GM21381 (cell line): Measurements from ENCODE around the gene DDX10.
A peak's percentile ranks its signal among the peaks of the same experiment; 100 is the strongest.
"Not testable (repeated sequence)": the region's sequence is repeated elsewhere in the genome, so short reads cannot be mapped to it uniquely, and the experiment has no call there.

Experiments used
- ATAC-seq: cut with Tn5 transposase; IDR thresholded peaks from one replicate; pipeline ENCODE4 v1.9.1; 2021; ENCODE audit warnings: mild to moderate bottlenecking, moderate library complexity; ENCODE audit not compliant: unreplicated experiment

The DDX10 gene

DNA sequence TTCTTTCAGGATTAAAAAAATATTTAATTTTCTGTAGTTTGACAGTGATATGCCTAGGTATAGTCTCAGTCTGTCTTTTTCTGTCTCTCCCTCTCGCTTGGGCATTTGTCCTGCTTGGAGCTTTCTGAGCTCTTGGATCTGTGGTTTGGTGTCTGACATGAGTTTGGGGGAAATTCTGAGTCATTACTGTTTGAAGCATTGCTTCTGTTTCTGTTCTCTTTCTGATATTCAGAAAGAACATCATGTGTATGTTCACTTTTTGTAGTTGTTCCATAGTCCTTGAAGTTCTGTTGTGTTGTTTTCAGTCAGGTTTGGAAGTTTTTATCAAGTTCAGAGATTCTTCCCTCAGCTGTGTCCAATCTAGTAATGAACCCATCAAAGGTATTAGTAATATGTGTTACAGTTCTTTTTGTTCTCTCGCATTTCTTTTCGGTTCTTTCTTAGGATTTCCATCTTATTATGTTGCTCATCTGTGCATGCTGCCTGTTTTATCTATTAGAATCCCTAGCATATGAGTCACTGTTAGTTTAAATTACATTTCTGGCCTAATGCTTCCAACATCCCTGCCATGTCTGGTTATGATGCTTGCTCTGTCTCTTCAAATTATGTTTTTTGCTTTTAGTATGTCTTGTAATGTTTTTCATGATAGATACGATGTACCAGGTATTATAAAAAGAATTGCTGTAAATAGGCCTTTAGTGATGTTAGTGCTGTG lies 48.4 kb downstream of the DDX10 start:
- peak; percentile 69 for ATAC-seq

DNA sequence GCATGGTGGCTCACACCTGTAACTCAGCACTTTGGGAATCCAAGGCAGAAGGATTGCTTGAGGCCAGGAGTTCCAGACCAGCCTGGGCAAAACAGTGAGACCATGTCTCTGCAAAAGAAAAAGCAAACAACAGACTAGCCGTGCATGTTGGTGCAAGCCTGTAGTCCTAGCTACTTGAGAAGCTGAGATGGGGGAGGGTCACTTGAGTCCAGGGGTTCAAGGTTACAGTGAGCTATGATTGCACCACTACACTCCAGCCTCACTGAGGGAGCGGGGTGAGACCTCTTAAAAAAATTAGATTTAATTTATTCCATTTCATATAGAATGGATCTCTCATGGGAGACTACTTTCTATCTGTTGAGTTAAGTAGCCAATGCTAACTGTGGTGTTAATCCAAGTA lies 50.4 kb downstream of the DDX10 start:
- ATAC-seq = no peak

- ATAC-seq = no peak
These were observed 53.6 kb downstream of the DDX10 start for GRCh38 chr11:108718466-108718865.

DNA sequence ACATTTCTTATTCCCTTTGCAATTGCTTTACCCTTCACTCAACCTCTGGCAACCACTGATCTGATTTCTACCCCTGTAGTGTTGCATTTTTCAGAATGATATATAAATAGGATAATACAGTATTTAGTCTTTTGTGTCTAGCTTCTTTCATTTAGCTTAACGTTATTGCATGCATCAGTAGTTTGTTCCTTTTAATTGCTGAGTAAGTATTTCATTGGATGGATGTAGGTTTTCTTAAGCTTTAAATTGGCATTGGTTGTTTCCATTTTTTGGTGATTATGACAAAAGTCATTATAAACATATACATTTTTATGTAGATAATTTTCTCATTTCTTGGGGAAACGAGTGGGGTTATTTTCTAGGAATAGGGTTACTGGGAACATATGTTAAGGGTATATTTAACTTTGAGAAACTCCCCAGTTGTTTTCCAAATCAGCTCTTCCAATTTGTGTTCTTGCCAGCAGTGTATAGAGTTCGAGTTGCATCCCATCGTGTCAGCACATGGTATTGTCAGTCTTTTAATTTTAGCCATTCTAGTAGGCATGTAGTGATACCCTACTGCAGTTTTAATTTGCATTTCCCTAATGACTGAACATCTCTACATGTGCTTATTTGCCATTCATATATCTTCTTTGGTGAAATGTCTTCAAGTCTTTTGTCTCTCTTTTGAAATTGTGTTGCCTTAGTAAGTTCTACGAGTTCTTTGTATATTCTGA lies 60.3 kb downstream of the DDX10 start:
- ATAC-seq = no peak

DNA sequence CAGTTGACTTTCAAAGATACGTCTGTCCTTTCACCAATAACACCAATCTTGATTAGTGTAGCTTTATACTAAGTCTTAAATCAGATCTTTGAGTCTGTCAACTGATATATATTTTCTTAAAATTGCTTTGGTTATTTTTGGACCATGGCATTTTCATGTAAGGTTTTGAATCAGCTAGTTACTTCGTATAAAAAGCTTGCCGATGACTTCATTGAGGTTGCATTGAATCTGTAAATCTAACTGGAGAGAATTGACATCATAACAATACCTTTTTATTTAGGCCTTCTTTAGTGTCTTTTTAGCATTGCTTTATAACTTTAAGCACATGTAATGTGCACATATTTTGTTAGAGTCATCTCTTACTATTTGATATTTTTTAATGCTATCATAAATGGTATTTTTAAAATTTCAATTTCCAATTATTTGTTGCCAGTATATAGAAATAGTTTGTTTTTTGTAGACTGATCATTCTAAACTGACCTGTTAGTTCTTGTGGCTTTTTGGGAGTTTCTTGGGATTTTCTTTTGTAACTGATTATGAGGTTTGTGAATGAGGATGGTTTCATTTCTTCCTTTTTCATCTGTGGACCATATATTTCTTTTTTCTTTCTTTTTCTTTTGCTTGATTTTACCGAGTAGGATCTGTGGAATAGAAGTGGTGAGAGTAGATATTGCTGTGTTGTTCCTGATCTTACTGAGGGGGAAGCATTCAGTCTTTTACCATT lies 61.4 kb downstream of the DDX10 start:
- ATAC-seq = no peak

DNA sequence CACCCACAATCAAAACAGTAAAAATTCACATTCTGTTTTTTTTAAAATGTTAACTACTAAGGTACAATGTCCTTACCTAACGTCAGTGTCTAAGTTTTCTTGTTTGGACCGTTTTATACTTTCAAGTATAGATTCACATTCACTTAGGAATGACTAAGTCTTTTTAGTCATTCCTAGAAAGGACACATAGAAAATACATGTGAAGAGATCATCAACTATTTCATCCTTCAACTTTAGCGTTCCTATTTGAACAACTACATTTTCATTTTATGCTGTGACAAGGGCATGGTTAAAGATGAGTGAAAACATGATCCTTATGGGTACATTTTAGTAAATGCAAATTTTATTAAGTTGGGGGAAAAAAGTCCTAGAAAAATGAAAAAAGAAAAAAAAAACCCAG lies 62.8 kb downstream of the DDX10 start:
- ATAC-seq = peak; percentile 45

DNA sequence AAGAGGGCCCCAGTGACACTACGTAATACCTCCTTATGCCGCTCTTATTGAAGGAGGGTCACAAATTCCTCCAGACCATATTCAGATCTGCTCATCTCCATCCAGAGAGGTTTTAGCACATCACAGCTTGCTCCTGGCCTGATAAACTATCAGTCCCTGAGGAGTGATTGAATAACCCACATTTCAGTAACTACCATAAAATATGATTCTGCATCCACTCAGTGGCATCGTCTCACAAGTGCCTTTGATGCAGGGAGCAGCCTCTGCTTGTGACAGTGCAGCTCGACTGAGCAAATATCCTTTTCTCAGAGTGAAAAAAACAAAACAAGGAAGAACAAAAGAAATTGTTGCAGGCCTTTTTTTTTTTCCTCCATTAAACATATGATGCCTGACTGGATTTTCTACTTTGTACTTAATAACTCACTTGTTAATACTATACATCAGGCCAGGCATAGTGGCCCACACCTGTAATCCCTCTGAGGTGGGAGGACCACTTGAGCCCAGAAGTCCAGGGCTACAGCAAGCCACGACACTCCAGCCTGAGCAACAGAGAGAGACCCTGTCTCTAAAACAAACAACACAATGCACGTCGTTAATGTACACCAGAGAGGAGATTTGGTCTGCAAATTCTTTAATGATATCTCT lies 64.5 kb downstream of the DDX10 start:
- no peak for ATAC-seq

DNA sequence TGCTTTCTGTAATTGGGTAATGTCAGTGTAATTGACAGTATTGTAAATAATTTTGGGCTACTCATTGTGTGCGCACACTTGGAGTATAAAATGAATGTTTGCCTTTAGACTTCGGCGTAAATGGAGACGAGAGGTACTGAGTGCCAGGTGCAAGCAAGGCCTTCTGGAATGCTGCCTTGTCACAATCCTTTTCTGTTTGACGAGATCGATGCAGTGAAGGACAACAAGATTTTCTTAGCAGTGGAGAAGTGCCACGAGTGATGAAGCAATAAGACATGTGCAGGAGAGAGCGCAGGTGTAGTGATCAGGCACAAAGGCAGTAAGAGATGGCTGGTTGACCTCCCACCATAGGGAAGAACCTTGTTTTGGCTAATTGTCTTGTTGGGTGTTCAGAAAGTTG lies 67.5 kb downstream of the DDX10 start:
- no peak for ATAC-seq

GRCh38 chr11:108733479-108734116 lies 68.7 kb downstream of the DDX10 start:
- peak; percentile 94 for ATAC-seq

- no peak for ATAC-seq
These were observed 69.4 kb downstream of the DDX10 start for GRCh38 chr11:108734283-108734682.

DNA sequence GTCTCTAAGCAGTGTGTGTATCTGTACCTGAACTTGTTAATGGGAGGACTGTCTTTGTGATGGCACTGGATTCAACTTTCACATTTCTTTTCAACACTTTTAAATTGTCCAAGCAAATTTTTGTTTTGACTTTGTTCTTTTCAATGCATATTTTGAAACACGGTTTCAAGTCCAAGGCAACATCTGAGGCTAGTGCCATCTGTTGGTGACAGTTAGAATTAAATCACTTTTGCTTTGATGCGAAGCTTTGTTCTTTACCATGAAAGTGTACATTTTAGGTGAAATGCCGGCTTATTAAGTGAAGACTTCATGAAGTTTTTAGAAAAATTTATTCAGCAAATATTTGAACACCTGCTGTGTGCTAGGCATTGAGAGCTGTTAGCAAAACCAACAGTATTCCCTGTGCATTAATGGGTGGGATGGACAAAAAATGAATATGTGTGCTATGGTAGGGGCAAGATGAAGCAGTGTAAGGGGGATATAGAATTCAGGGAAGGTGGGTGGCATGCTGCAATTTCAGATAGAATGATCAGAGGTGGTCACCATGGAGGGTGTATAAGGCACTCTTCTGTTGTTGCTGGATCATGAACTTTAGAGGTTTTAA lies 70.2 kb downstream of the DDX10 start:
- ATAC-seq = no peak

DNA sequence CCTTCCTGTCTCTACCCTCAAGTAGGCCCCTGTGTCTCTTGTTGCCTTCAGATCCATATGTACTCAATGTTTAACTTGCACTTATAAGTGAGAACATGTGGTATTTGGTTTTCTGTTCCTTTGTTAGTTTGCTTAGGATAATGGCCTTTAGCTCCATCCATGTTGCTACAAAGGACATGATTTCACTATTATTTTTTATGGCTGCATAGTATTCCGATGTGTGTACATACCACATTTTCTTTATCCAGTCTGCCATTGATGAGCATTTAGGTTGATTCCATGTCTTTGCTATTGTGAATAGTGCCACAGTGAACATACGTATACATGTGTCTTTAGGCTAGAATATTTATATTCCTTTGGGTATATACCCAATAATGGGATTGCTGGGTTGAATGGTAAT lies 75.3 kb downstream of the DDX10 start:
- not testable (repeated sequence) for ATAC-seq

- no peak for ATAC-seq
These were observed 79.0 kb downstream of the DDX10 start for GRCh38 chr11:108743851-108744250.

GRCh38 chr11:108748968-108749367 lies 84.1 kb downstream of the DDX10 start:
- no peak for ATAC-seq

- ATAC-seq = no peak
These were observed 86.6 kb downstream of the DDX10 start for GRCh38 chr11:108751444-108751843.

DNA sequence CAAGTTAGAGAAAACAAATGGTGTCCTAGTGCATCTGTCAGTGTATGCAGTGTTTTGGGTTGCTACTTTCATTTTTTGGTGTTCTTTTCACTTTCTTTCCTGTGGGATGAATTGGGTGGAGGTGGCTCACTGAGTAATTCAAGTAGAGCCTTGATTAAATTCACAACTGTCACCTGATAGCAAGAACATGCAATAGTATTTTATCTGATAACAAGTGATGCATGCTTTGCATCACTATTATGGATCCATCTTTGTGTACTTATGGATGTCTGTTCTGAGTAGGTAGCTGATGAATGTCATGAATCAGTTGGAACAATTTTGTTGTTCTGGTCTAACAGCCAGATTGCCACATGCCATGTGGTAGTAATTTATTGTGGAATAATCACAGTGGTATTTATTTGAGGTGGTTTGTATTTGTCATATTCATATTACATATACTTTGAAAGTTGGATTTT lies 87.5 kb downstream of the DDX10 start:
- ATAC-seq = no peak

- ATAC-seq = no peak
These were observed 90.2 kb downstream of the DDX10 start for GRCh38 chr11:108754901-108755625.

- no peak for ATAC-seq
These were observed 92.8 kb downstream of the DDX10 start for GRCh38 chr11:108757630-108758029.

DNA sequence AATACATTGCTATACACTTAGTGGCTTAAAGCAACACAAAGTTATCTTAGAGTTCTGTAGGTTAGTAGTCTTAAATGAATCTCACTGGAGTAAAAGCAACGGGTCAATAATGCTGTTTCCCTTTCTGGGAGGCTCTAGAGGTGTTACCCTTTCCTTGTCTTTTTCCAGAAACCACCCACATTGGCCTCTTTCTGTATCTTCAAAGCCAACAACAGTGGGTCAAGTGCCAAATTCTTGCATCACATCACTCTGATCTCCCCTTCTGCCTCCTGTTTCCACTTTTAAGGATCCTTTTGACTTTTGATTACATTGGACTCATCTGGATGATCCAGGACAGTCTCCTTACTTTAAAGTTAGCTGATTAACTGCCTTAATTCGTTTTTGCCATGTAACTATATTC lies 93.6 kb downstream of the DDX10 start:
- no peak for ATAC-seq
